NCI-H2196 (cell line): ENCODE data around the gene OVOL1.
"Not testable (repeated sequence)": the region's sequence is repeated elsewhere in the genome, so short reads cannot be mapped to it uniquely, and the experiment has no call there.

ENCODE experiments used
- DNase-seq: peaks from one replicate; lab custom pipeline; 2025; ENCODE audit not compliant: unreplicated experiment; lab: John Stamatoyannopoulos, UW

The OVOL1 gene

GRCh38 chr11:65786786-65787636 lies at the start of gene OVOL1:
Gene OVOL1 (plus strand): TSS chr11:65787063. CDS start chr11:65787374, 311 bp downstream.
- peak; percentile 74 for DNase-seq

DNA sequence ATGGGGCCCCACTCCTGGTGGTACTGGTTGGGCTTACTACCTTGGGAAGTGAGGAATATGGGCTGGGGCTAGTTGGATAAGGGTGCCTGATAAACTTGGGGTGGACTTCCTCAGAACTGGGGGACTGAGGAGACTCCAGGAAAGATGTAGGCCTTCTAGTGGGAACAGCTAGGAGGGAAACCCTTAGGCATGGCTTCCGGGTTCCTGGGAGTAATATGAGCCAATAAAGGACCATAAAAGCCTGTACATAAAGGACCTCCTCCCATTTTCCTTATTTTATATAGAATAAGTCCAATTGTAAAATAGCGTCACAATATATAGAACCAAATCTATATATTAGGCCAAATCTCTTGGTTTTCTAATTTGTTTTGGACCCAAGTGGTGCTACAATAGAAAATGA lies 47.8 kb upstream of the OVOL1 start:
- no peak for DNase-seq

- DNase-seq, result no peak
These were observed 45.7 kb upstream of the OVOL1 start for GRCh38 chr11:65741185-65741584.

DNA sequence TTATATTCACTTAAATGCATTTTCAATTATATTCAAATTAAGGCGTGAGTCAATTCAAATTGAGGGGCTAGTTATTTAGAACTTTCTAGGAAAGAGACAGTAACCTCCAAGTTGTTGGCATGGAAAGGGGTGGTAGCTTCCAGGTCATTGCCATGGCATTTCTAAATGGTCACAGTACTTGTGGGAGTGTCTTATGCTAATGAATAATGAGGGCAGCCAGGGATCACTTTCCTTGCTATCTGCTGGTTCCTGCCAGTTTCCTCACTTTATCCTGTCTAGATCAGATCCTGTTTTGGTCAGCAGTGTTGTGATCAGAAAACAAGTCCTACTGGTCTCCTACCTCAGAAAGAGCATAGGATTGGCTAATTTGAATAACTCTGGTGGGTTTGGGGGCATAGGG lies 44.5 kb upstream of the OVOL1 start:
- DNase-seq, result no peak

DNA sequence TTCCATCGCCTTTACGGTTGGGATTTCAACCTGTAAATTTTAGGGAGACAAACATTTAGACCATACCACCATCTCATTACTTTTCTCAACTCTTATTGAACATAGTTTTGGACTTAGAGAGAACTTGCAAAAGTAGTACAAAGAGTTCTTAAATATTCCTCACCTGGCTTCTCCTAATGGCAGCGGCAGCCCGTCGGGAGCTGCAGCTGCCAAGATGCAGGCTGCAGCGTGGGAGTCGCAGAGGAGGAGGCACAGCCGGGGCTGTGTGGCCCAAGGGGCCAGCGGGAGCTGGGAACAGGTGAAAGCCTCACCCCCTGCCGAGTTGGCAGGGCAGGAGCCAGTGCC lies 43.2 kb upstream of the OVOL1 start:
- no peak for DNase-seq

DNA sequence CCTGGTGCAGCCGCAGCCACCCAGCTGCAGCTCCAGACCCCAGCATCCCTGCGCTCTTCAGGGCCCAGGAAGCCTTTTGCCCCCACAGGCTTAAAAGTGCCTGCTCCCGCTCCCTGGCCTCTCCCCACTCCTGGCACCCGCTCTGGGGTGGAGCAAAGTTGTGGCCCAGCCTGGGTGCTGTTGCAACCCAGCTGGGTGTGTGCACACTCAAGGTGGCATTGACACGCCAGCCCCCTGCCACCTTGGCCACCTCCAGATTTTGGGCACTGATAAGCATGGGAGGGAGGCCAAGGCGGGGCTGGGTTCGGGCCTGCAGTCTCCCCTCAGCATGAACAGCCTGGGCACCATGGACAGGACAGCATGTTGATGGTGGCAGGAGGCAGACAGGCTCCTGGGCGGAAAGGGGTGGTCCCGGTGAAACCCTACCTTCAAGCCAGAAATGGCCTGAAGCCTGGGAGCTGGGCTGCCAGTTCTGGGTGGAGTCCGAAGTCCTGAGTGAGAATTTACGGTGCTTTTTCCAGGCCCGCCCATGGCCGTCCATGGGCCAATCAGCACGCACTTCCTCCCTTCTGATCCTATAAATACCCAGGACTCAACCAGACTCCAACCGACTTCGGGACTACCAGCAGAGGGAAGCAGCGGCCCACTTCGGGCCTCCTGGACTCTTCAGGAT lies 42.7 kb upstream of the OVOL1 start:
- DNase-seq, result no peak

GRCh38 chr11:65744699-65745042 lies 42.2 kb upstream of the OVOL1 start:
- DNase-seq, result no peak

DNA sequence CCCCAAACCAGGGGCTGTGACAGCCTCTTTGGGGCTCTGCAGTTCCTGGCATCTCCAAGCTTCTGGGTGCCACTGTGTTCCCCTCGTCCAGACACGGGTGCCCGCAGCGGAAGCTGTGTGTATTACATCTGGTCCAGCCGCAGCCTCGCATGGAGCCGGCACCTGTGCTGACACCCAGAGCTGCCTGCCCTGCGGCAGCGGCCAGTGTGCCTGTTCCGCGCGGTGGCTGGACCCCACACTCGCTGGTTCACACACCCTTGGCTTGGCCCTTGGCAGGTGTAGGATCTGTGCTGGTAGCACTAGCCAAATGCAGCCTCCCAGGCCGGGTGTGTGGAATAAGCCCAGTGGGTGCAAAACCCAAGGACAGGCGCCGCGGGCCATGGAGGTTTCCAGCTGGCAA lies 41.8 kb upstream of the OVOL1 start:
- DNase-seq, result no peak

- not testable (repeated sequence) for DNase-seq
These were observed 24.7 kb upstream of the OVOL1 start for GRCh38 chr11:65762169-65762568.

DNA sequence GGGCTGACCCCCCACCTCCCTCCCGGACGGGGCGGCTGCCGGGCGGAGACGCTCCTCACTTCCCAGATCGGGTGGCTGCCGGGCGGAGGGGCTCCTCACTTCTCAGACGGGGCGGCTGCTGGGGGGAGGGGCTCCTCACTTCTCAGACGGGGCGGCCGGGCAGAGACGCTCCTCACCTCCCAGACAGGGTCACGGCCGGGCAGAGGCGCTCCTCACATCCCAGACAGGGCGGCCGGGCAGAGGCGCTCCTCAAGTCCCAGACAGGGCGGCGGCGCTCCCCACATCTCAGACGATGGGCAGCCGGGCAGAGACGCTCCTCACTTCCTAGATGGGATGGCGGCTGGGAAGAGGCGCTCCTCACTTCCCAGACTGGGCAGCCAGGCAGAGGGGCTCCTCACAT lies 24.0 kb upstream of the OVOL1 start:
- DNase-seq, result not testable (repeated sequence)

DNA sequence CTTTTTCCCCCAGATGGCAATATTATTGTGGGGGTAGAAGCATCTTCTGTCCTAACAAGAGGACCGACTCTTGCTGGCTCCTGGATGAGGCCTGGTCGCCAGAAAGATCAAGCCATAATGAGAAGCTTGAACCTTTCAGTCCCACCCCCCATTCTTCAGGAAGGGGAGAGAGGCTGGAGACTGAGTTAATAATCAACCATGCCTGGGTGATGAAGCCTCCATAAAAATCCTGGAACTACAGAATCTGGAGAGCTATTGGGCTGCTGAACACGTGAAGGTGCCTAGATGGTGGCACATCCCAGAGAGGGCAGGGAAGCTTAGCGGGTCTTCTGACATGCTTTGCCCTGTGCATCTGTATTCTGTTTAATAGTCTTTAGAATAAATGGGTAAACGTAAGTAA lies 22.4 kb upstream of the OVOL1 start:
- DNase-seq, result no peak

GRCh38 chr11:65766535-65766934 lies 20.3 kb upstream of the OVOL1 start:
- DNase-seq, result no peak

- no peak for DNase-seq
These were observed 19.5 kb upstream of the OVOL1 start for GRCh38 chr11:65767406-65767805.

- DNase-seq, result not testable (repeated sequence)
These were observed 19.1 kb upstream of the OVOL1 start for GRCh38 chr11:65767806-65768205.

DNA sequence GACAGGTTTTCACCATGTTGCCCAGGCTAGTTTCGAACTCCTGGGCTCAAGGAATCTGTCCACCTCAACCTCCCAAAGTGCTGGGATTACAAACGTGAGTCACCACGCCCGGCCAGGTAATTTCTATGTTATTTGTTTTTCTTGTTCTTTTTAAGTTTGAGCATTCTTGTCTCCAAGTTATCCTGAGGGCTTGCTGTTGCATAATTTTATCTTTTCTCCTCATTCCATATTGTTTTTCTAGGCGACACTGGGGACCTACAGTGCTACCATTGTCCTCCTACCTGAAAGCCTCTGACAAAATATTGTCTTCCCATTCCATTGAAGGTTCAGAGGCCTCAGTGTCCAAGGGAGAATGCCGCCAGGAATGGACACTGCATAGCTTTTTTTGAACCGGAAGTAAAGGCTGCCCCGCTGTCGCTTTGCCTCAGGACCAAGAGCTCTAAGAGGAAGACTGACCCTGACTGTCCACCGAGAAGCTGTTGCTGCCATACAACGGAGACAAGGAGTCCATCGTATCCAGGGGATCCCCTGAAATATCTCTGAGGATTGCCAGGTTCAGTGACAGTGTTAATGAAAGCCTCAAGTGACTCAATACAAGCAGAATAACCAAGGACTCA lies 15.8 kb upstream of the OVOL1 start:
- DNase-seq, result no peak

DNA sequence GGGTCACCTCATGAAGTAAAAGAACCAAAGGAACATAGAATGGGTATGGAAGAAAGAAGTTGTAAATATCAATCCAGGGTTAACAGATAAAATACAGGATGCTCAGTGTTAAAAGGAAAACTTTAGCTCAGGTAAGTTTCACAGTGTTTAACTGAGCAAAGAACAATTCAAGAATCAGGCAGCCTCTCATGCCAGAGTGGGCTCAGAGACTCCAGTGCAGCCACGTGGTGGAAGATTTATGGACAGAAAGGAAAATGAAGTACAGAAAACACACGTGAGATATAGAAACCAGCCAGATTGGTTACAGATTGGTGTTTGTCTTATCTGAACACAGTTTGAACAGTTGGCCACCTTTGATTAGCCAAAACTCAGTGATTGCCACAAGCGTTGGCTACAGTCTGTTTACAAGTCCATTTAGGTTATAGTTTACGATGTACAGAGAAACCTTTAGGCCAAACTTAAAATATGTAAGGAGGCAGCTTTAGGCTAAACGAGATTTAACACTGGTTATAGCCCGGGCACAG lies 15.2 kb upstream of the OVOL1 start:
- DNase-seq, result no peak

DNA sequence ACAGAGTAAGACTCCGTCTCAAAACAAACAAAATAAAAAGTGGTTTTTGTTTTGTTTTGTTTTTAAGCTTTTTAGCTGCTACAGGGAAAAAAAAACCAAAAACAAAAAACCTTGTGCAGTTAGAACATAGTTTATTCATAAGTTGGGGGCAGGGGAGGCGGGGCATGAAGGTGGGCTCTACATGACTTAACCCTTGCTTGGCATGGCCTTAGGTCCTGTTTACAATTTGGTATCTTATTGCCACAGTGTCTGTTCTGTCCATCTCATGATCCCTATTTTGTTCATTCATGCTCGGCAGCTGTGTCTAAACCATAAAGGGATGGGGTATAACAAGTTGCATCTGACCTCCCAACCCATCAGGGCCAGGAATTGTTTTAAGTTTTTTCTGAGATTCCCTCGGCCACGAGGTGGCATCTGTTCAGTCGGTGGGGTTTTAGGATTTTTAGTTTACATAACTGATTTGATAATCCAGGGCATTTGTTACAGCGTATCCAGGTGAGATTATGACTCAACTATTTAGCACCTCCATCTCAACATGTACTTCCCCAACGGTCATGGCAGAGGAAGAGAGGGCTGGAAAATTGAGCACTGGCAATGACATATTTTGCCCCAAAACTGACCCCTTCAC lies 13.0 kb upstream of the OVOL1 start:
- no peak for DNase-seq

- no peak for DNase-seq
These were observed 12.1 kb upstream of the OVOL1 start for GRCh38 chr11:65774525-65775306.

GRCh38 chr11:65776196-65776595 lies 10.7 kb upstream of the OVOL1 start:
- no peak for DNase-seq

GRCh38 chr11:65776710-65777141 lies 10.1 kb upstream of the OVOL1 start:
- no peak for DNase-seq

- no peak for DNase-seq
These were observed 9.6 kb upstream of the OVOL1 start for GRCh38 chr11:65777241-65777640.
